ENCODE measurements around the gene MOXD1. TPM values are rescaled to one million over a fixed set of nuclear protein-coding genes. Genes with fewer than 3 reads are reported as not detected.
A peak's percentile ranks its signal among the peaks of the same experiment; 100 is the strongest.
"Not testable (repeated sequence)": the region's sequence is repeated elsewhere in the genome, so short reads cannot be mapped to it uniquely, and the experiment has no call there.

MOXD1 gene
- total and polyA plus RNA-seq, 8 donors = 2.1 to 16.9 (median 3.9) TPM

DNA sequence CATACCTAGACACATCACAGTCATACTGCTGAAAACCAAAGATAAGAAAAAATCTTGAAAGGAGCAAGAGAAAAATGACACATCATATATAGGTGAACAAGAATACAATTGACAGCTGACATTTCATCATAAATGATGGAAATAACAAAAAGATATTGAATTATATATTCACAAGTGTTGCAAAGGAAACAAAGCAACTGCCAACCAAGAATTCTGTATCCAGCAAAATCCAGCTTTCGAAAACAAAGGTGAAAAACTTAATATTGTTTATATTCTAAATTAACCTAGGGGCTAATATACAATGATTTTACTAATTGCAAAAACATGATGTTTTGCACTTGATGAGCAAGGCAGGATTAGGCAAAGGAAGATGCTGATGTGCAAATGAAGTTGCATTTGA, 84.3 kb downstream of the MOXD1 start:
- H3K4me3 ChIP-seq = no peak overlapping the region
- no peaks in the 10 kb centered on the region for H3K27me3 ChIP-seq
- intact Hi-C loops (cut with DNase I; ENCODE audit: low total_unique reads) = no loop called here
- peaks cover 0 to 4% (median 0%) of the 10 kb centered on the region in 4 donors for H3K36me3 ChIP-seq
- no peak overlapping the region for H3K27ac ChIP-seq
- no peak for TF ChIP-seq POLR2A (IDR thresholded peaks at IDR 0.05)
- WGBS, 5 donors = 92 to 98% (median 96%) methylated on average over 1 of the region's 1 CpG
- peaks cover 0 to 22% (median 12%) of the 10 kb centered on the region in 4 donors for H3K9me3 ChIP-seq
- H3K4me1 ChIP-seq = no peaks in the 10 kb centered on the region
- no peak for DNase-seq

DNA sequence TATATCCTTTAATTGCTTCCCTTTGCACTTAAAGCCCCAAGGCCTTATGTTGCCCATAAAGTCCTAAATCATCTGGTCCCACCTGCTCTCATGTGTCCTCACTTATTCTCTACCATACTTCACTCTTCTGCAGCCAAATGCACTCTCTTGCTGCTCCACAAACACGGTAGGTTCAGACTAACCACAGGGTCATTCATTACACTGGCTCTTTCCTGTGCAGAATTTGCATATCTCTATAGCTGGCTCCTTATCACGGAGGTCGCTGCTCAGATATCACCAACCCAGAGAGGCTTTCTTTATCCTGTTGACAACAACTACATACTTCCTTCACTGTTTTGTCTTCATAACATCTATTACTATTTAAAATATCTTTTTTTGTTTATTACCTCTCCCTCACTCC, 86.8 kb downstream of the MOXD1 start:
- no peaks in the 10 kb centered on the region for H3K27me3 ChIP-seq
- no peaks in the 10 kb centered on the region for H3K4me1 ChIP-seq
- peaks cover 0 to 4% (median 0%) of the 10 kb centered on the region in 4 donors for H3K36me3 ChIP-seq
- H3K27ac ChIP-seq = no peak overlapping the region
- WGBS, 5 donors = 23 to 31% (median 28%) methylated on average over 3 of the region's 3 CpGs
- no peak overlapping the region for H3K4me3 ChIP-seq
- TF ChIP-seq, protein P1, sequence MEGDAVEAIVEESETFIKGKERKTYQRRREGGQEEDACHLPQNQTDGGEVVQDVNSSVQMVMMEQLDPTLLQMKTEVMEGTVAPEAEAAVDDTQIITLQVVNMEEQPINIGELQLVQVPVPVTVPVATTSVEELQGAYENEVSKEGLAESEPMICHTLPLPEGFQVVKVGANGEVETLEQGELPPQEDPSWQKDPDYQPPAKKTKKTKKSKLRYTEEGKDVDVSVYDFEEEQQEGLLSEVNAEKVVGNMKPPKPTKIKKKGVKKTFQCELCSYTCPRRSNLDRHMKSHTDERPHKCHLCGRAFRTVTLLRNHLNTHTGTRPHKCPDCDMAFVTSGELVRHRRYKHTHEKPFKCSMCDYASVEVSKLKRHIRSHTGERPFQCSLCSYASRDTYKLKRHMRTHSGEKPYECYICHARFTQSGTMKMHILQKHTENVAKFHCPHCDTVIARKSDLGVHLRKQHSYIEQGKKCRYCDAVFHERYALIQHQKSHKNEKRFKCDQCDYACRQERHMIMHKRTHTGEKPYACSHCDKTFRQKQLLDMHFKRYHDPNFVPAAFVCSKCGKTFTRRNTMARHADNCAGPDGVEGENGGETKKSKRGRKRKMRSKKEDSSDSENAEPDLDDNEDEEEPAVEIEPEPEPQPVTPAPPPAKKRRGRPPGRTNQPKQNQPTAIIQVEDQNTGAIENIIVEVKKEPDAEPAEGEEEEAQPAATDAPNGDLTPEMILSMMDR (IDR thresholded peaks at IDR 0.05) = no peak
- TF ChIP-seq EP300 (IDR thresholded peaks at IDR 0.05) (no peak), POLR2AphosphoS5 (IDR thresholded peaks at IDR 0.05) (no peak), POLR2A (IDR thresholded peaks at IDR 0.05) (no peak)
- intact Hi-C loops (cut with DNase I; ENCODE audit: low total_unique reads) = no loop called here
- H3K9me3 ChIP-seq = peaks cover 3 to 25% (median 12%) of the 10 kb centered on the region in 4 donors
- DNase-seq = no peak

DNA sequence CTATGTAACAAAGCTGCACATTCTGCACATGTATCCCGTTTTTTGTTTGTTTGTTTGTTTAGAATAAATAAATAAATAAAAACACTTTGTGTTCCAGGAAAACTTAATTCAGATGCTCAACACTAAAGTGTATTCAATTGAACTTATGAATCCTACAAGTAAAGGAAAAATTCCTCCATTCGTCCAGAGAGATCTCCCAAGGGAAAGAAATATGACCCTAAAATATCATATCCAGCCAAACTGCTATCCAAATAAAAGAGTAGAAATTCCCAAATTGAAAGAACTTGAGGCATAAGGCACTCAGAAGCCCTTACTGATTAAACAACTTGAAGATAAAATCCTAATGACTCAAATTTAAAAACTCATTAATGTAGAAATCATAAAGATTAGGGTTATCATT, 90.4 kb downstream of the MOXD1 start:
- peak in 1 of 2 donors; percentile 20 for DNase-seq
- no peaks in the 10 kb centered on the region for H3K27me3 ChIP-seq
- peaks cover 0 to 24% (median 6%) of the 10 kb centered on the region in 4 donors for H3K9me3 ChIP-seq
- H3K27ac ChIP-seq = no peak overlapping the region
- intact Hi-C loops (cut with DNase I; ENCODE audit: low total_unique reads) = no loop called here
- no peaks in the 10 kb centered on the region for H3K36me3 ChIP-seq
- H3K4me3 ChIP-seq = no peak overlapping the region
- TF ChIP-seq EP300 (IDR thresholded peaks at IDR 0.05) = no peak
- no peak for TF ChIP-seq POLR2AphosphoS5 (IDR thresholded peaks at IDR 0.05)
- TF ChIP-seq POLR2A (IDR thresholded peaks at IDR 0.05) = no peak
- TF ChIP-seq, protein P1 (IDR thresholded peaks at IDR 0.05) = no peak
- 50 to 63% (median 57%) methylated on average over 2 of the region's 2 CpGs for WGBS, 5 donors
- H3K4me1 ChIP-seq = no peaks in the 10 kb centered on the region

DNA sequence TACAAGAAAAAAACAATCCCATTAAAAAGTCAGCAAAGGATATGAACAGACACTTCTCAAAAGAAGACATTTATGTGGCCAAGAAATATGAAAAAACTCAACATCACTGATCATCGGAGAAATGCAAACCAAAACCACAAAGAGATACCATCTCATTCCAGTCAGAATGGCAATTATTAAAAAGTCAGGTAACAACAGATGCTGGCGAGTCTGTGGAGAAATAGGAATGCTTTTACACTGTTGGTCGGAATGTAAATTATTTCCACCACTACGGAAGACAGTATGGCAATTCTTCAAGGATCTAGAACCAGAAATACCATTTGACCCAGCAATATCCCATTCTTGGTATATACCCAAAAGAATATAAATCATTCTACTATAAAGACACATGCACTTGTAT, 91.1 kb downstream of the MOXD1 start:
- peaks cover 0 to 21% (median 6%) of the 10 kb centered on the region in 4 donors for H3K9me3 ChIP-seq
- DNase-seq; H3K4me1 ChIP-seq; H3K27me3 ChIP-seq; H3K27ac ChIP-seq; H3K4me3 ChIP-seq; intact Hi-C loops (cut with DNase I; ENCODE audit: low total_unique reads); H3K36me3 ChIP-seq: not testable (repeated sequence)
- WGBS, 5 donors = 94 to 95% (median 94%) methylated on average over 4 of the region's 4 CpGs

DNA sequence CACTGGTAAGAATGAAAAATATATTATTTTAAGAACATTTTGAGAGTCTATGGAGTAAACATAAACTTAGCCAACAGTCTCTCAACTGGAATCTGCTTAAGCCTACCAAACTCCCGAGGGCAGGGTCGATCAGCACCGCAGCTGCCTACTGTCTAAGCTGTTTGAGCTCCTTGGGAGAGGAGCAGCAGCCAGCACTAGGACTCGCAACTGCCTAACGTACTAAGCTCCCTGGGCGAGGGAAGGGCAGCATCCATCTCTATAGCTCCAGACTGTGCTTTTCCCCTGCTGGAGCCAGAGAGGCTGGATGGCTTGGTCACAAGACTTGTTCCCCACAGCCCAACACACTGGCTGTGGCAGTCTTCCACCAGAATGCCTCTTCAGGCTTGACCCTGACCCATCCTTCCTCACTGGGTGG, 96.4 kb downstream of the MOXD1 start:
- intact Hi-C loops (cut with DNase I; ENCODE audit: low total_unique reads) = loop anchor here (10.0 kb wide), 2 partner anchors 90 to 180 kb away; no protein-coding TSS in a partner anchor
- Histone ChIP-seq H3K27ac (peak overlapping the region in 2 of 5 donors; percentile 24 to 52), H3K9me3 (peaks cover 0 to 19% (median 6%) of the 10 kb centered on the region in 4 donors), H3K36me3 (no peaks in the 10 kb centered on the region), H3K4me3 (no peak overlapping the region), H3K27me3 (no peaks in the 10 kb centered on the region), H3K4me1 (no peaks in the 10 kb centered on the region)
- 70 to 87% (median 83%) methylated on average over 3 to 6 of the region's 6 CpGs for WGBS, 5 donors
- TF ChIP-seq, protein P1 (IDR thresholded peaks at IDR 0.05) = no peak
- TF ChIP-seq POLR2A (IDR thresholded peaks at IDR 0.05) = no peak
- TF ChIP-seq POLR2AphosphoS5 (IDR thresholded peaks at IDR 0.05) = no peak
- no peak for TF ChIP-seq EP300 (IDR thresholded peaks at IDR 0.05)
- DNase-seq = peak in 1 of 2 donors; percentile 16

All from stomach (tissue), 9 donors.